NT2/D1 (cell line): ENCODE data around the gene GKN1.
A peak's percentile ranks its signal among the peaks of the same experiment; 100 is the strongest.

Experiments used
- DNase-seq: peaks from one replicate; pipeline ENCODE4 v3.0.0-alpha.2; 2011; ENCODE audit warnings: low read depth, low spot score
- H3K27me3 ChIP-seq: 2 replicates; pipeline ENCODE4 v1.6.0; 2011; ENCODE audit warnings: mild to moderate bottlenecking; ENCODE audit not compliant: insufficient read length, insufficient read depth
- H3K36me3 ChIP-seq: 2 replicates; pipeline ENCODE4 v1.6.1; 2011; ENCODE audit warnings: mild to moderate bottlenecking, low read length, mixed read lengths; ENCODE audit not compliant: insufficient read depth, insufficient read length
- H3K4me1 ChIP-seq: 2 replicates; pipeline ENCODE4 v1.5.1; 2011; ENCODE audit not compliant: insufficient read depth, insufficient read length
- H3K4me3 ChIP-seq: 2 replicates; pipeline ENCODE4 v1.5.1; 2011; ENCODE audit warnings: low read depth; ENCODE audit not compliant: insufficient read length
- H3K9ac ChIP-seq: 2 replicates; pipeline ENCODE4 v1.6.0; 2011; ENCODE audit warnings: low read depth; ENCODE audit not compliant: insufficient read length
- H3K9me3 ChIP-seq: 2 replicates; pipeline ENCODE4 v1.5.1; 2011; ENCODE audit warnings: mild to moderate bottlenecking, low read length; ENCODE audit not compliant: insufficient read depth
- SUZ12 ChIP-seq: IDR thresholded peaks from 2 replicates; pipeline ENCODE4 v1.6.1; 2011; ENCODE audit not compliant: insufficient read length, insufficient read depth; ENCODE audit errors: extremely low read depth
- YY1 ChIP-seq: IDR thresholded peaks from 2 replicates; pipeline ENCODE4 v1.6.1; 2011; ENCODE audit not compliant: insufficient read length, insufficient read depth
- ZNF274 ChIP-seq: IDR thresholded peaks from 2 replicates; pipeline ENCODE4 v1.6.1; 2011; ENCODE audit warnings: mild to moderate bottlenecking, low read depth, low read length

GKN1 gene

DNA sequence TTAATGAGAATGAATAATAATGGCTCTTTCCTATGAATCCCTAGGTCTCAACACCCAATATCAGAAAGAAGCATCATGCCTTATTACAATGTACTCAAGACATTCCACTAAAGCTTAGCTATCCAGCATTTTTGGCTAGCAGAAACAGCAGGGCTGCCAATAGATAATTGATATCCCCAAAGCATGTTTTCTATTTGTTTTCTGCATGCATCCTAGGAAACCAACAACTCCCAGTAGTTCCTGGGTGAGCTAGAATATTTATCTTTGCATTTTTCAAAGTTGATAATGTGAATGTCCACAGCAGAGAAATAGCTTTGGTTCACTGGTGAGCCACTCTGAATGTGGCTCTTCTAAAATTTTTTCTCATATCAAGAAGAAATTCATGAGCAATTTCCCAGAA lies 32.7 kb downstream of the GKN1 start:
- TF ChIP-seq SUZ12, result no peak
- no peak for TF ChIP-seq YY1
- TF ChIP-seq ZNF274, result no peak
- DNase-seq, result no peak
- Histone ChIP-seq H3K27me3 (no peaks in the 10 kb centered on the region), H3K4me3 (no peak overlapping the region), H3K9ac (no peak overlapping the region), H3K4me1 (no peaks in the 10 kb centered on the region), H3K9me3 (no peaks in the 10 kb centered on the region), H3K36me3 (no peaks in the 10 kb centered on the region)

GRCh38 chr2:69007603-69008002 lies 33.2 kb downstream of the GKN1 start:
- Histone ChIP-seq H3K27me3 (no peaks in the 10 kb centered on the region), H3K9me3 (no peaks in the 10 kb centered on the region), H3K9ac (no peak overlapping the region), H3K4me3 (no peak overlapping the region), H3K4me1 (no peaks in the 10 kb centered on the region), H3K36me3 (no peaks in the 10 kb centered on the region)
- DNase-seq, result no peak
- TF ChIP-seq ZNF274 (no peak), YY1 (no peak), SUZ12 (no peak)

DNA sequence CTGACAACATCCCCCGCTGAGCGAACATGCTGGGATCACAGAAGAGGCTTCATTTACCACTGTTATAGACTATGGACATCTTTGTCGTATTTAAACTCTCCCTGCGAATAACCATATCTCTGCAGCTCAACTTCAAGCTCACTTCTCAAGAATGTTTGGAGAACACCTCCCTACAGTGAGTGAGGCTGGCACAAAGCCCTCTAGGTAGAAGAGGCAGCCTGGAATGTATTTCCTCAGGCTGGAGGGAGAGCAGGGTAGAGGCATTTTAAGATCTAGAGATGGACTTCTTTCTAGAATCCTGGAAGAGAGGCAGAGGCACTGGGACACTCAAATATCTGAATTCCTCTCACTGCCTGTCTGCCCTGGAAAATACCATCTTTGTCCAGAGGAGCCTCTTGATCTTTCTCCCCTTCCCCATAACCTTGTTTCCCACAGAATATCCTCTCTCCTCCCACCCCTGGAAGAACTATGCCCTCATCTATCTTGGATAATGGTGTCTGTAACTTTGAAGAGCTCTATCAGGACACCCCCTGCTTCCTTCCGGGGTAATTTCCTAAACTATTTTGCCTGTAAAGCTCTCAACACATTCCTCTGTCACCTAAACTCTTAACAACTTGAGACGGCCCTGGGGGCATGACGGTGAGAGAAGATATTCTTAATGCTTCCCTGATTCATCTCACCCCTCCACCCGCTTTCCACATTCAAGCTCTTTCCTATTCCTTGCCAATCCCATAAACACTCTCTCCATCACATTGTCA lies 36.2 kb downstream of the GKN1 start:
- DNase-seq, result no peak
- Histone ChIP-seq H3K4me1 (no peaks in the 10 kb centered on the region), H3K9ac (no peak overlapping the region), H3K4me3 (no peak overlapping the region), H3K36me3 (no peaks in the 10 kb centered on the region), H3K27me3 (no peaks in the 10 kb centered on the region), H3K9me3 (no peaks in the 10 kb centered on the region)
- TF ChIP-seq ZNF274 (no peak), YY1 (no peak), SUZ12 (no peak)

DNA sequence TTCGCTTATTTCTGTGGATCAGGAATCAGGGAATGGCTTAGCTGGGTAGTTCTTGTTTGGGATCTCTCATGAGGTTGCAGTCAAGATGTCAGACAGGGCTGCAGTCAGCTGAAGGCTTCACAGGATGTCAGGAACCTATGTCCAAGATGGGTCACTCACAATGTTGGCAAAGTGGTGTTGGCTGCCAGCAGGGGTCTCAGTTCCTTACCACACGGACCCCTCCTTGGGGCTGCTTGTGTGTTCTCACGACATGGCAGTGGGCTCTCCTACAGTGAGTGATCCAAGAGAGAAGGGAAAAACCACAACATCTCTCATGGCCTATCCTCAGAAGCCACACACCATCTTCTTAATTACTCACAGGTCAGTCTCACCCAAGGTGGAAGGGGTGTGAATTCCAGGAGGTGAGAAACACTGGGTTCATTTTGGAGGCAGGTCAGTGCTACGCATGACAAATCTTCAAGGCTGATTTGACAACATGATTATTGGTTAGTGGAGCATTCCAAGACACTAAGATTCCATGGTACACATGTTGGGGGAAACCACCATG lies 37.2 kb downstream of the GKN1 start:
- Histone ChIP-seq H3K27me3 (no peaks in the 10 kb centered on the region), H3K36me3 (no peaks in the 10 kb centered on the region), H3K4me1 (no peaks in the 10 kb centered on the region), H3K4me3 (no peak overlapping the region), H3K9ac (no peak overlapping the region), H3K9me3 (no peaks in the 10 kb centered on the region)
- TF ChIP-seq SUZ12, result no peak
- TF ChIP-seq ZNF274, result no peak
- TF ChIP-seq YY1, result no peak
- no peak for DNase-seq

GRCh38 chr2:69012310-69013141 lies 38.1 kb downstream of the GKN1 start:
- TF ChIP-seq ZNF274, result no peak
- no peak for TF ChIP-seq SUZ12
- TF ChIP-seq YY1, result no peak
- no peaks in the 10 kb centered on the region for H3K36me3 ChIP-seq
- DNase-seq, result no peak
- no peaks in the 10 kb centered on the region for H3K27me3 ChIP-seq
- no peaks in the 10 kb centered on the region for H3K4me1 ChIP-seq
- no peaks in the 10 kb centered on the region for H3K9me3 ChIP-seq
- H3K4me3 ChIP-seq, result peak overlapping the region; percentile 87
- no peak overlapping the region for H3K9ac ChIP-seq

- Histone ChIP-seq H3K27me3 (no peaks in the 10 kb centered on the region), H3K9me3 (no peaks in the 10 kb centered on the region), H3K4me3 (peak within 1 kb of the TSS; percentile 87), H3K9ac (peak within 1 kb of the TSS; percentile 88), H3K36me3 (no peaks in the 10 kb centered on the region), H3K4me1 (no peaks in the 10 kb centered on the region)
- TF ChIP-seq SUZ12, result no peak
- DNase-seq, result peak; percentile 65
These were observed 38.9 kb downstream of the GKN1 start, which contains the start of gene ANTXR1 for GRCh38 chr2:69013142-69013839. ANTXR1 (plus strand) TSS chr2:69013179; CDS start chr2:69013500, 321 bp downstream.
